ENCODE data around the gene NEXN. TPM values are rescaled to one million over a fixed set of nuclear protein-coding genes. Genes with fewer than 3 reads are reported as not detected.

NEXN gene
- total and polyA plus RNA-seq, 2 of the 13 experiments (the other 11 are each of a cell fraction or from before 2014, with no cell fraction given) = 0.07 to 0.97 TPM

- in situ Hi-C loops (cut with HindIII; ENCODE audit: extremely low pct_ligation_motif_present, low pct_unique_long_range_greater_than_20kb) = no loop called here
- DNase-seq (ENCODE audit: low spot score) = no peak
- H3K27ac ChIP-seq (ENCODE audit: extremely low read length, insufficient read depth, low read length) = no peak overlapping the region
- BruUV-seq (replicated peaks) = no TSS peak
- peaks cover 3 to 54% of the 10 kb centered on the region in 2 experiments for H3K36me3 ChIP-seq (replicated peaks in 1 of 2; ENCODE audit: control insufficient read depth in 1 of 2, insufficient read depth in 2 of 2, low read length in 2 of 2)
- H3K9me3 ChIP-seq (ENCODE audit: low read length) = no peaks in the 10 kb centered on the region
- ChIA-PET CTCF (ENCODE audit: low intra/inter-chr PET ratio, low total read pairs) (no interaction called here), POLR2A (no interaction called here)
- no peak for ATAC-seq
- 98% methylated on average over 2 of the region's 2 CpGs for WGBS (ENCODE audit: low lambda C conversion rate)
- no peak for FAIRE-seq
- peaks cover 6% of the 10 kb centered on the region; the same call in 1 of the 2 replicates for H4K20me1 ChIP-seq (ENCODE audit: insufficient read depth, low read length)
- no peaks in the 10 kb centered on the region for H3K79me2 ChIP-seq (ENCODE audit: insufficient read depth, low read length)
- intact Hi-C loops (cut with micrococcal nuclease; ENCODE audit: unreplicated experiment) = no loop called here
- H3K9ac ChIP-seq (ENCODE audit: insufficient read depth, low read depth, low read length) = no peak overlapping the region
- no peak overlapping the region for H3K4me3 ChIP-seq (replicated peaks in 1 of 3; ENCODE audit: insufficient read depth in 1 of 3, low read depth in 2 of 3, low read length in 3 of 3)
- no peak overlapping the region for H3K4me2 ChIP-seq (ENCODE audit: low read depth, low read length)
- no peak overlapping the region for H2AFZ ChIP-seq (ENCODE audit: low read length)
- H3K27me3 ChIP-seq (ENCODE audit: control insufficient read depth in 1 of 2, insufficient read depth in 2 of 2, low read length in 2 of 2) = no peaks in the 10 kb centered on the region
- no peaks in the 10 kb centered on the region for H3K4me1 ChIP-seq (ENCODE audit: insufficient read depth, low read length)
- TF ChIP-seq ARNT (IDR thresholded peaks at IDR 0.05) (no peak), ZNF382 (CRISPR knock-in tag; IDR thresholded peaks at IDR 0.05; ENCODE audit: borderline replicate concordance) (no peak), POLR2G (IDR thresholded peaks at IDR 0.05; ENCODE audit: low read depth, low read length) (no peak), ZNF562 (CRISPR knock-in tag; IDR thresholded peaks at IDR 0.05; ENCODE audit: borderline replicate concordance) (no peak), NKX3-1 (CRISPR knock-in tag; IDR thresholded peaks at IDR 0.05) (no peak), MXD1 (CRISPR knock-in tag; IDR thresholded peaks at IDR 0.05) (no peak), RBM22 (optimal IDR thresholded peaks at IDR 0.05; ENCODE audit: low read length) (peak; percentile 72), MTF2 (CRISPR knock-in tag; IDR thresholded peaks at IDR 0.05; ENCODE audit: borderline replicate concordance) (no peak)
These were observed 56.9 kb downstream of the NEXN start for GRCh38 chr1:77945345-77945744.

GRCh38 chr1:77948841-77949424 lies 60.5 kb downstream of the NEXN start:
- Histone ChIP-seq H3K27ac (ENCODE audit: extremely low read length, insufficient read depth, low read length) (no peak overlapping the region), H3K4me2 (ENCODE audit: low read depth, low read length) (no peak overlapping the region), H3K36me3 (replicated peaks in 1 of 2; ENCODE audit: control insufficient read depth in 1 of 2, insufficient read depth in 2 of 2, low read length in 2 of 2) (peaks cover 9 to 74% of the 10 kb centered on the region in 2 experiments), H2AFZ (ENCODE audit: low read length) (no peak overlapping the region), H3K9ac (ENCODE audit: insufficient read depth, low read depth, low read length) (no peak overlapping the region), H3K79me2 (ENCODE audit: insufficient read depth, low read length) (no peaks in the 10 kb centered on the region), H3K9me3 (ENCODE audit: low read length) (no peaks in the 10 kb centered on the region), H4K20me1 (ENCODE audit: insufficient read depth, low read length) (peaks cover 6% of the 10 kb centered on the region), H3K27me3 (ENCODE audit: control insufficient read depth in 1 of 2, insufficient read depth in 2 of 2, low read length in 2 of 2) (no peaks in the 10 kb centered on the region), H3K4me1 (ENCODE audit: insufficient read depth, low read length) (no peaks in the 10 kb centered on the region), H3K4me3 (replicated peaks in 1 of 3; ENCODE audit: insufficient read depth in 1 of 3, low read depth in 2 of 3, low read length in 3 of 3) (no peak overlapping the region)
- ChIA-PET POLR2A (no interaction called here), CTCF (ENCODE audit: low intra/inter-chr PET ratio, low total read pairs) (interaction anchor here (1.7 kb wide), 1 partner anchor 165 kb away, joined by 13 read pairs; no protein-coding TSS in a partner anchor)
- DNase-seq (ENCODE audit: low spot score) (peak; percentile 42), FAIRE-seq (no peak), ATAC-seq (peak; percentile 92)
- BruUV-seq (replicated peaks) = no TSS peak
- in situ Hi-C loops (cut with HindIII; ENCODE audit: extremely low pct_ligation_motif_present, low pct_unique_long_range_greater_than_20kb) (no loop called here), intact Hi-C loops (cut with micrococcal nuclease; ENCODE audit: unreplicated experiment) (loop anchor here (1.0 kb wide), 1 partner anchor 165 kb away; no protein-coding TSS in a partner anchor)
- 73% methylated on average over 2 of the region's 2 CpGs for WGBS (ENCODE audit: low lambda C conversion rate)
- TF ChIP-seq MTA1 (CRISPR knock-in tag; IDR thresholded peaks at IDR 0.05; ENCODE audit: borderline replicate concordance) = no peak
- TF ChIP-seq MYNN (CRISPR knock-in tag; IDR thresholded peaks at IDR 0.05; ENCODE audit: low read depth) = no peak
- TF ChIP-seq SOX6 (IDR thresholded peaks at IDR 0.05) = no peak
- no peak for TF ChIP-seq SOX6 (CRISPR knock-in tag; IDR thresholded peaks at IDR 0.05)
- TF ChIP-seq ARID3A (IDR thresholded peaks at IDR 0.05; ENCODE audit: low read depth, low read length) = no peak
- no peak for TF ChIP-seq HNRNPH1 (optimal IDR thresholded peaks at IDR 0.05; ENCODE audit: low read depth, low read length)
- no peak for TF ChIP-seq KDM1A (CRISPR knock-in tag; IDR thresholded peaks at IDR 0.05)
- no peak for TF ChIP-seq MBD4 (IDR thresholded peaks at IDR 0.05; ENCODE audit: borderline replicate concordance, low read length)
- no peak for TF ChIP-seq GRHL1 (CRISPR knock-in tag; conservative IDR thresholded peaks at IDR 0.05)

Data from HepG2 (cell line).